HepG2 (cell line): ENCODE results near the gene CLIC6.

Experiments used
- ELF4 ChIP-seq: sonication (generic); formaldehyde crosslinking; IDR thresholded peaks from 2 replicates; pipeline ENCODE4 v1.5.0; 2020; ENCODE audit warnings: missing genetic modification reagents, mild to moderate bottlenecking, moderate library complexity, borderline replicate concordance
- IKZF4 ChIP-seq: sonication (generic); formaldehyde crosslinking; IDR thresholded peaks from 2 replicates; pipeline ENCODE4 v1.5.1; 2020; ENCODE audit warnings: borderline replicate concordance, mild to moderate bottlenecking, low read depth, missing genetic modification reagents; ENCODE audit errors: not compliant biosample characterization
- KAT2B ChIP-seq: fragments of 150-350 bp; IDR thresholded peaks from 2 replicates; pipeline ENCODE4 v1.6.1; 2014; ENCODE audit warnings: low read depth, low read length, borderline replicate concordance
- POLR2A ChIP-seq, 2 experiments: IDR thresholded peaks; 2 replicates each; pipeline ENCODE4 v1.6.1; 2011; ENCODE audit warnings: low read depth in 2 of 2, low read length in 2 of 2, mild to moderate bottlenecking in 1 of 2, moderate library complexity in 1 of 2; ENCODE audit not compliant: insufficient read depth in 1 of 2
- ZKSCAN1 ChIP-seq: fragments of 150-350 bp; IDR thresholded peaks from 2 replicates; pipeline ENCODE4 v1.6.1; 2014; ENCODE audit warnings: low read length
- ZKSCAN8 ChIP-seq: IDR thresholded peaks from 2 replicates; pipeline ENCODE4 v1.6.1; 2016; ENCODE audit warnings: borderline replicate concordance, missing genetic modification reagents, missing compliant biosample characterization
- ZMAT3 ChIP-seq: sonication (generic); formaldehyde crosslinking; conservative IDR thresholded peaks from 2 replicates; pipeline ENCODE4 v1.7.0; 2021; ENCODE audit warnings: missing genetic modification reagents
- TF ChIP-seq, protein P1 (sequence below): sonication (generic); formaldehyde crosslinking; IDR thresholded peaks from 2 replicates; pipeline ENCODE4 v1.5.0; 2020; ENCODE audit warnings: missing genetic modification reagents
- TF ChIP-seq, protein P2 (sequence below): sonication (generic); formaldehyde crosslinking; IDR thresholded peaks from 2 replicates; pipeline ENCODE4 v1.5.0; 2020; ENCODE audit warnings: mild to moderate bottlenecking, missing genetic modification reagents, moderate library complexity

DNA sequence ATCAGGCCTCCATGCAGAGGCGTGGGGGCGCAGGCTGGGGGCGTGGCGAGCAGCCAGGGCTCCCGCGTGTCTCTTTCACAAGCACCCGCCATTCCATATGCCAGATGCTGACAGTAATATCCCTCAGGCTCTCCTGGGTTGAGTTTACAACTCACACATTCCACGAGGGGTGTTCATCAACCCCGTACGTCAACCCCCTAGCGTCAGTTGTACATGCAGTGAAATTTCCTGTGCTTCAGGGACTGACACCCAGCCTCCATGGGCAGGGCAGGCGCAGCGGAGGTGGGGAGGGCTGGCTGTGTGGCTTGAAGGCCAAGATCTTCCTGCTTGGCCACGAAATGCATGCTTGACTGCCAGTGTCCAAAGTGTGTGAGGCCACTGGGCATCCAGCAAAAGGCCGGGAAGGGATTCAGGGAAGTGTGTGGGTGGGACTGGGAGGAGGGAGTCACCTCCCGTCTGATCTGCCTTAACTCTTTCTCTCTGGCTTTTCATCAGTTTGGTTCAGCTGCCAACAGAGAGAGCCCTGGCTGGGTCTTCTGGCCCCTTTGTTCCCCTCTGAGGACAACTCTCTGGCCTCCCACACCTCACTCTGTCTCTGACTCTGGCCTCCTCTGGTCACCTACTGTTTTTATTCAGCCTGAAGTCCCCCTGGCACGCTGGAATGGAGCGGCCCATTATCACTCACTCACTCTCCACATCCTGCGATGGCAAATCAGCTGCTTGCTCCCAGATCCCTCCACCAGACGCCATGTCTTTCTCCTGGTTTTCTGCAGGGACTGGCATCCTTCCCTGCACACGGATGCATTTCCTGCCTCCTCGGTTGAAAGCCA is 33.8 kb downstream of the CLIC6 start:
- TF ChIP-seq, protein P1, sequence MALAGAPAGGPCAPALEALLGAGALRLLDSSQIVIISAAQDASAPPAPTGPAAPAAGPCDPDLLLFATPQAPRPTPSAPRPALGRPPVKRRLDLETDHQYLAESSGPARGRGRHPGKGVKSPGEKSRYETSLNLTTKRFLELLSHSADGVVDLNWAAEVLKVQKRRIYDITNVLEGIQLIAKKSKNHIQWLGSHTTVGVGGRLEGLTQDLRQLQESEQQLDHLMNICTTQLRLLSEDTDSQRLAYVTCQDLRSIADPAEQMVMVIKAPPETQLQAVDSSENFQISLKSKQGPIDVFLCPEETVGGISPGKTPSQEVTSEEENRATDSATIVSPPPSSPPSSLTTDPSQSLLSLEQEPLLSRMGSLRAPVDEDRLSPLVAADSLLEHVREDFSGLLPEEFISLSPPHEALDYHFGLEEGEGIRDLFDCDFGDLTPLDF (CRISPR knock-in tag) = no peak
- TF ChIP-seq ELF4 (no peak), KAT2B (no peak), POLR2A (IDR thresholded peaks at IDR 0.05; ENCODE audit: insufficient read depth in 1 of 2, low read depth in 2 of 2, low read length in 2 of 2) (no peak), ZKSCAN1 (no peak), ZKSCAN8 (CRISPR knock-in tag) (no peak), ZMAT3 (no peak), IKZF4 (CRISPR knock-in tag) (no peak)
- TF ChIP-seq, protein P2, sequence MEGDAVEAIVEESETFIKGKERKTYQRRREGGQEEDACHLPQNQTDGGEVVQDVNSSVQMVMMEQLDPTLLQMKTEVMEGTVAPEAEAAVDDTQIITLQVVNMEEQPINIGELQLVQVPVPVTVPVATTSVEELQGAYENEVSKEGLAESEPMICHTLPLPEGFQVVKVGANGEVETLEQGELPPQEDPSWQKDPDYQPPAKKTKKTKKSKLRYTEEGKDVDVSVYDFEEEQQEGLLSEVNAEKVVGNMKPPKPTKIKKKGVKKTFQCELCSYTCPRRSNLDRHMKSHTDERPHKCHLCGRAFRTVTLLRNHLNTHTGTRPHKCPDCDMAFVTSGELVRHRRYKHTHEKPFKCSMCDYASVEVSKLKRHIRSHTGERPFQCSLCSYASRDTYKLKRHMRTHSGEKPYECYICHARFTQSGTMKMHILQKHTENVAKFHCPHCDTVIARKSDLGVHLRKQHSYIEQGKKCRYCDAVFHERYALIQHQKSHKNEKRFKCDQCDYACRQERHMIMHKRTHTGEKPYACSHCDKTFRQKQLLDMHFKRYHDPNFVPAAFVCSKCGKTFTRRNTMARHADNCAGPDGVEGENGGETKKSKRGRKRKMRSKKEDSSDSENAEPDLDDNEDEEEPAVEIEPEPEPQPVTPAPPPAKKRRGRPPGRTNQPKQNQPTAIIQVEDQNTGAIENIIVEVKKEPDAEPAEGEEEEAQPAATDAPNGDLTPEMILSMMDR (CRISPR knock-in tag) = no peak
